Thoracic aorta (tissue), 2 donors: ENCODE measurements around the gene HOXC13. TPM values are rescaled to one million over a fixed set of nuclear protein-coding genes. Genes with fewer than 3 reads are reported as not detected.

Source experiments
- ATAC-seq: fragments of 150-250 bp; one replicate; pipeline ENCODE4 v1.8.0; 2017; ENCODE audit warnings: low read depth; ENCODE audit not compliant: insufficient number of reproducible peaks, low FRiP score
- DNase-seq: peaks from one replicate; pipeline ENCODE4 v3.0.0-alpha.2; 2020; ENCODE audit warnings: low spot score
- H3K27ac ChIP-seq, 2 donors: fragments of 200-600 bp; sonication (generic); 1 replicate in 1 of 2; 2 replicates in 1 of 2; pipeline ENCODE4 v1.5.1; 2016; ENCODE audit warnings: mild to moderate bottlenecking in 2 of 2, moderate library complexity in 2 of 2
- H3K27me3 ChIP-seq: fragments of 200-600 bp; sonication (generic); replicated peaks from 2 replicates; pipeline ENCODE4 v1.6.0; 2016; ENCODE audit warnings: mild to moderate bottlenecking; ENCODE audit not compliant: insufficient read depth
- H3K36me3 ChIP-seq: fragments of 200-600 bp; sonication (generic); one replicate; pipeline ENCODE4 v1.5.1; 2016
- H3K4me1 ChIP-seq, 2 donors: fragments of 200-600 bp; sonication (generic); 1 replicate in 1 of 2; 2 replicates in 1 of 2; pipeline versions ENCODE4 v1.5.1 to v1.6.0; 2016; ENCODE audit warnings: low read depth in 2 of 2, mild to moderate bottlenecking in 1 of 2; ENCODE audit not compliant: control insufficient read depth in 1 of 2
- H3K4me3 ChIP-seq: fragments of 200-600 bp; sonication (generic); 2 replicates; pipeline ENCODE4 v1.5.1; 2016; ENCODE audit warnings: mild to moderate bottlenecking
- H3K9me3 ChIP-seq: fragments of 200-600 bp; sonication (generic); 2 replicates; pipeline ENCODE4 v1.5.1; 2016
- CTCF ChIP-seq: fragments of 200-600 bp; sonication (generic); IDR thresholded peaks from one replicate; pipeline ENCODE4 v1.5.1; 2019; ENCODE audit warnings: antibody characterized with exemption
- total RNA-seq, 2 donors: library from RNA; depleted of rRNA; stranded (reverse); fragments of >200 nt; gene quantifications; one replicate each; pipeline versions ENCODE4 v1.1.0 to v1.2.3, GENCODE V29; 2016

Gene HOXC13
- total RNA-seq, 2 donors from 2014 or later = not detected

- H3K27ac ChIP-seq = peak overlapping the region in 1 of 2 donors; percentile 6
- H3K9me3 ChIP-seq = no peaks in the 10 kb centered on the region
- no peaks in the 10 kb centered on the region for H3K36me3 ChIP-seq
- peaks cover 0 to 8% of the 10 kb centered on the region in 2 donors for H3K4me1 ChIP-seq
- DNase-seq = no peak
- TF ChIP-seq CTCF = no peak
- no peak for ATAC-seq
- H3K27me3 ChIP-seq = peaks cover 38% of the 10 kb centered on the region
- H3K4me3 ChIP-seq = no peak overlapping the region
Observed at GRCh38 chr12:53964315-53964713, 25.7 kb downstream of the HOXC13 start.

- H3K36me3 ChIP-seq = no peaks in the 10 kb centered on the region
- DNase-seq (no peak), ATAC-seq (no peak)
- peaks cover 0 to 8% of the 10 kb centered on the region in 2 donors for H3K4me1 ChIP-seq
- H3K9me3 ChIP-seq = no peaks in the 10 kb centered on the region
- TF ChIP-seq CTCF = no peak
- H3K4me3 ChIP-seq = no peak overlapping the region
- peaks cover 39% of the 10 kb centered on the region for H3K27me3 ChIP-seq
- H3K27ac ChIP-seq = no peak overlapping the region
Observed at GRCh38 chr12:53965281-53966084, 26.9 kb downstream of the HOXC13 start.

GRCh38 chr12:53966085-53966384 lies 27.4 kb downstream of the HOXC13 start:
- TF ChIP-seq CTCF = no peak
- Histone ChIP-seq H3K4me3 (no peak overlapping the region), H3K4me1 (peaks cover 0 to 6% of the 10 kb centered on the region in 2 donors), H3K27ac (no peak overlapping the region), H3K9me3 (no peaks in the 10 kb centered on the region), H3K36me3 (no peaks in the 10 kb centered on the region), H3K27me3 (peaks cover 42% of the 10 kb centered on the region)
- ATAC-seq = no peak
- no peak for DNase-seq

GRCh38 chr12:53966385-53967133 lies 27.9 kb downstream of the HOXC13 start:
- ATAC-seq (no peak), DNase-seq (no peak)
- Histone ChIP-seq H3K36me3 (no peaks in the 10 kb centered on the region), H3K27ac (no peak overlapping the region), H3K9me3 (no peaks in the 10 kb centered on the region), H3K4me1 (peaks cover 0 to under 1% of the 10 kb centered on the region in 2 donors), H3K4me3 (no peak overlapping the region), H3K27me3 (peaks cover 46% of the 10 kb centered on the region)
- no peak for TF ChIP-seq CTCF

- Histone ChIP-seq H3K27me3 (peaks cover 42% of the 10 kb centered on the region), H3K4me1 (no peaks in the 10 kb centered on the region), H3K4me3 (no peak overlapping the region), H3K27ac (no peak overlapping the region), H3K36me3 (no peaks in the 10 kb centered on the region), H3K9me3 (no peaks in the 10 kb centered on the region)
- ATAC-seq = no peak
- TF ChIP-seq CTCF = no peak
- DNase-seq = no peak
Observed at GRCh38 chr12:53967421-53967925, 28.8 kb downstream of the HOXC13 start.
